GM21786 (cell line): ENCODE data around the gene CRTC3.

Experiments
- ATAC-seq: cut with Tn5 transposase; IDR thresholded peaks from one replicate; pipeline ENCODE4 v1.9.1; 2021; ENCODE audit not compliant: unreplicated experiment

The CRTC3 gene

GRCh38 chr15:90519688-90520087, 10.0 kb upstream of the CRTC3 start:
- no peak for ATAC-seq

DNA sequence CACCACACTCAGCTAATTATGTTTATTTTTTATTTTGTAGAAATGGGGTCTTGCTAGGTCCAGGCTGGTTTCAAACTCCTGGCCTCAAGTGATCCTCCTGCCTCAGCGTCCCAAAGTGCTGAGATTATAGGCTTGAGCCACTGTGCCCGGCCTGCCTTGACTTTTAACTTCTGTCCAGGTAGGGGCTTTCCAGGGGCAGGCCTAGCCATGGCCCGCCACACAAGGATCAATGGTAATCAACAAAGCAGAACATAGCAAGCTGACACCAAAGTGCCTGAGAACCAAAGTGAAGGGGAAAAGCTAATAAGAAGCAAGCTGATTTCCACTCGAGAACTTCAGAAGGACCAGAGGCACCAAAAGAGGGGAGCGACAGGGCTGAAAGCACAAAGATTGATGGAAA, 9.4 kb upstream of the CRTC3 start:
- ATAC-seq, result no peak

GRCh38 chr15:90523373-90523772, 6.3 kb upstream of the CRTC3 start:
- no peak for ATAC-seq

DNA sequence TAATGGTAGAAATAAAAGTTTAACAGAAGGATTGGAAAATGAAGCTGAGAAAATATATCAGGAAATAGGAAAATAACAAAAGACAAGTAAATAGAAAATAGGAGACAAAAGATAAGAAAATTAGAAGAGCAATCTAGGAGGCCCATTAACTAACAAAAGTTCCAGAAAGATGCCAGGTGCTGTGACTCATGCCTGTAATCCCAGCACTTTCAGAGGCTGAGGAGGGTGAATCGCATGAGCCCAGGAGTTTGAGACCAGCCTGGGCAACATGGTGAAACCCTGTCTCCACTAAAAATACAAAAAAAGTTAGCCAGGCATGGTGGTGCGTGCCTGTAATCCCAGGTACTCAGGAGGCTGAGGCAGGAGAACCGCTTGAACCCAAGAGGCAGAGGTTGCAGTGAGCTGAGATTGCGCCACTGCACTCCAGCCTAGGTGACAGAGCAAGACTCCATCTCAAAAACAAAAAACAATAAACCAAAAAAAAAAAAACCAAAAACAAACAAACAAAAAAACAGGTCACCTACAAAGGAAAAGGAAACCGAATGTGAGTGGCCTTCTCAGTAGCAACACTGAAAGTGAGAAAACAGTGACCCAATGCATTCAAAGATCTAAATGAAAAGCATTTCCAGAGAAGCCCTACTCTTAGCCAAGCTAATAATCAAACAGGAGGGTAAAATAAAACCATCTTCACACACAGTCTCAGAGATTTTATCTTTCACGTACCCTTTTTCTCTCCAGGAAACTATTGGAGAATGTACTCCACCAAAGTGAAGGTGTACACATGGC, 5.5 kb upstream of the CRTC3 start:
- peak; percentile 68 for ATAC-seq

DNA sequence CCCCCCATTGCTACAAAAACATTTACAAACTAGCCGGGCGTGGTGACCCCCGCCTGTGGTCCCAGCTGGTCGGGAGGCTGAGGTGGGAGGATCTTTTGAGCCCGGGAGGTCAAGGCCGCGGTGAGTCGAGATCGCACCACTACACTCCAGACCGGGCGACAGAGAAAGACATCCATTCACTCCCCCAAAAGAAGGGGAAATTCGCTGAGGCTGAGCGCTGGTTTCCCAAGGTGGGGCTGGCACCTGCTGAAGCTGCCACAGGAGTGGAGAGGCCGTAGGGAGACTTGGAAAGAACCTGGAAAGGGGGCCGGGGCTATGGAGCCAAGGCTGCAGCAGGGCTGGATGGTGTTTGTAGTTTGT, 732 bp upstream of the CRTC3 start:
- ATAC-seq, result no peak

- ATAC-seq, result peak; percentile 45
These were observed 728 bp downstream of the CRTC3 start for GRCh38 chr15:90530250-90531051.

DNA sequence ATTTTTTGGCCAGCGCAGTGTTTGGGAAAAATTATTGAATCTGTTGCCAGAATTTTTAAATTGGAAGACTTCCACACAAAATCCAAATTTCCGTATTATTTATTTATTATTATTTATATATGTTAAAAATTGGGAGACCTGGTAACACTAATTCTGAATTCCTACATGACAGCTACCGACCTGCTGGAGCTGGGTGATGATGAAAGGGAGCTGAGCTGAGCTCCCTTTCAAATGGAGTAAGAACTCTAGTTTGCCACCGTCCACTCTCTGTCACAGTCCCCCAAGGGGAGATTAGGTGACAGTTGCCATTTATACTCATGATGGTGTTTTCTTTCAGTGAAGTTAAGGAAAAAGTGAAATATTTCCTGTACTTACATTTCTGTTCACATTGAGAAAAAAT, 1.4 kb downstream of the CRTC3 start:
- ATAC-seq, result no peak

DNA sequence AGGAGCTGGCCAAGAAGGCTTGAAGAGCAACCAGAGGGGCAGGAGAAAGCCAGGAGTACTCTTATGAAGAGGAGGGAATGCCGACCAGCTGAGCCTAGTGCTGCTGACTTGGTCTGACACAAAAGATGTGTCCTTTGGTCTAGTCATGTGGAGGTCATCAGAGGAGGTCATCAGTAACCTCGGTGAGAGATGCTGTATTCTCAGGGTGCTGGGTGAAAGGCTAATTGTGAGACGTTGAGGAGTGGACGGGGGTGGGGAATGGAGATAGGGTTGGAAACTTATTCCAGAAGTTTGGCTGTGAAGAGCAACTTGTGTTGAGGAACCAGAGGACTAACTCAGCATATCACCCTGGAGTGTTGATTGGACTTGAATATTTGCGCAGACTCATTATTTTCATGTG, 5.5 kb downstream of the CRTC3 start:
- ATAC-seq, result no peak

DNA sequence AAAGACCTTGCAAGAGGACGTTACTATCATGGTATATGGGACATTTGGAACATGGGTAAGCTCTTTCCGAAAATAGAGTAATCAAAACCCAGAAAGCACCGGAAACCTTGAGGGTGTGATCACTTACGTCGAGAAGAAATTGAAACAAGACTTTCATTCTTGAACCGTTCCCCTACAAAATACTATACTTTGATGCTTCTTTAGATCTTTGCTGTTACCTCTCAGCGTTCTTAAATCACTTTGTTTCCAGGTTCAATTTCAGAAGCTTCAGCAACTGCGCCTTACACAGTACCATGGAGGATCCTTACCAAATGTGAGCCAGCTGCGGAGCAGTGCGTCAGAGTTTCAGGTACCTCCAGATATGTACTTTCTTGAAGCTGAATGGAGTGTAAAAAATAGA, 10.1 kb downstream of the CRTC3 start:
- ATAC-seq, result no peak

- no peak for ATAC-seq
These were observed 11.0 kb downstream of the CRTC3 start for GRCh38 chr15:90540768-90541167.

DNA sequence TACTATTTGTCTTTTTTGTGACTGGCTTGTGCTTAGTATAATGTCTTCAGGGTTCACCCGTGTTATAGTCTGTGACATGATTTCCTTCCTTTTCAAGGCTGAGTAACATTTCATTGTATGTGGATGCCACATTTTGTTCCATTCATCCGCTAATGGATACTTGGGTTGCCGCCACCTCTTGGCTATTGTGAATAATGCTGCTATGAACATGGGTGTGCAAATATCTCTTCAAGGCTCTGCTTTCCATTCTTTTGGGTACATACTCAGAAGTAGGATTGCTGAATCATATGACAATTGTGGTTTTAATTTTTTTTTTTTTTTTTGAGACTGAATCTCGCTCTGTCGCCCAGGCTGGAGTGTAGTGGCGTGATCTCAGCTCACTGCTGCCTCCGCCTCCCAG, 15.4 kb downstream of the CRTC3 start:
- ATAC-seq, result no peak

GRCh38 chr15:90547540-90547939, 17.8 kb downstream of the CRTC3 start:
- ATAC-seq, result no peak

GRCh38 chr15:90550919-90551318, 21.2 kb downstream of the CRTC3 start:
- ATAC-seq, result peak; percentile 77

- no peak for ATAC-seq
These were observed 22.6 kb downstream of the CRTC3 start for GRCh38 chr15:90552162-90552928.

GRCh38 chr15:90552929-90553211, 23.1 kb downstream of the CRTC3 start:
- ATAC-seq, result no peak

DNA sequence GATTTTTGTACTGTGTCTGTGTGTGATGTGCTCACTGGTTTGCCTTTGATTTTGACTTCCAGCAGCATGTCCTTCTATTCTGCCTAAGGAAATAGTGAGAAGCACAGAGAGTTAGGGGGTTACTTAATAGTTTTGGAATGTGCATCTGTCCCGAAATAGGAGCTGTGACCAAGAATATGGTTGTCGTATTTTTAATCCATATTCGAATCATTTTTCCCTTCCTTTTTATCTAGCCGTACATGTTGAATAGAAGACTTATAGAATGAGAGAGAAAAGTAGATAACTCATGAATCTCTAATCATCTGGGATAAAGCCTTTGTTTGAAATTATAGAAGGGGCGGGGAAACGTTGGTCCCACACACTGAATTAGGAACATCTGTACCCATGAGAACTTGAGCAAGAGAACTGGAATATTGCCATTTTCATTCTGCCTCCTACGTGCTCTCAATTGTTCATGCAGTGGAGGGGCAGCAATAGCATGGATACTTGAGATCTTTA, 23.6 kb downstream of the CRTC3 start:
- ATAC-seq, result no peak

DNA sequence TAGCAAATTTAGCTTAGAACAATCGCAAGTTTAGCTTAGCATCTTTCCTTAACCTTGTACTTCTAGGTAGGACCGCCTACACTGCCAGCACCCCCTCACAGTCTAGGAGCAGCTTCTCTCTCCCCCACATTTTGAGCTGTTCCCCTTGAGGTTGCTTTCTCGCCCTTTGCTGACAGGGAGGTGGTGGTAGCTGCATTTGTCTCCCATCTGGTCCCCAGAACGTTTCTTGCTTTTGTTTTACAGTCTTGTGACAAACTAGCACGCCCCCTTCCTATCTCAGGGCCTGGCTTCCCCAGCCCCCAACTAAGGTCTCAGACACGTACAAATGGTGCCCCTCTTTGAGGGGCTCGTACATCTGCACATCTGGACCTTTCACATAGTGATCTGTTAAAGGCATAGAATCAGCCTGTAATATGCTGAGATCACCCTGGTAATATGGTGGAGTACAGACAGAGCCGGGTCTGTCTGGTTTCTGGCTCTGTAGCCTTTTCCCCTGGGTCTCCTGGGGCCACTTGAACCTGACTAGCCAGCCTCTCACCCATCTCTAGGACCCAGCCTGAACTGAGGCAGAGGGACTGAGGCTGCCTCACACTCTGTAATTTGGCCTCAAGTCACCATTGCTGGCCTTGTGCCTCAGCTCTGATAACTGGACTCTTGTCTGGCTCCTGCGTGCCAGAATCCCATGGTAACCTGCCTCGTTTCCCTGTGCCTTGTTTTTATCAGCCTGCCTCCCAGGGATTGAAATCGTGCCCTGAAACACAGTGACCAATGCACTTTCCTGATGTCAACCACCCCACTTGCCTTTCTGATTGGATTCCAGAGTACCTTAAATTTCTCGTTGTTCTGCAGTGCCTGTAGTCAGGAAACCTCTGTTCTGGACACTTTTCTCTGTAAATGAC, 27.7 kb downstream of the CRTC3 start:
- ATAC-seq, result no peak

DNA sequence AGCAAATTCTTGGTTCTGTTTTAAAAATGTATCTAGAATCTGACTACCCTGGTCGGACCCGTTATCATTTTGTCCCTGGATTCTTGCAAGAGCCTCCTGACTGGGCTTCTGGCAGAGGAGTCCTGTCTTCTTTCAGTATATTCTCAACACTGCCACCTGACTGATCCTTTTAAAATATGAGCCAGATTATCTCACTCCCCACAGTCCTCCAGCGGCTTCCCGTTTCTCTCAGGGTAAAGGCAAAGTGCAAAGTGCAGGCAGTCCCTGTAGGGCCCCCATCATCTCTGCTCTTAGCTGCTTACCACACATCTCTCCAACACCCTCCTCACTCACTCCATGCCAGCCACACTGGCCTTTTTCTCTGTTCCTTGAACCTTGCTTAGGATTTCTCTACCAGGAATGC, 28.4 kb downstream of the CRTC3 start:
- ATAC-seq, result no peak

GRCh38 chr15:90559119-90559518, 29.4 kb downstream of the CRTC3 start:
- no peak for ATAC-seq

DNA sequence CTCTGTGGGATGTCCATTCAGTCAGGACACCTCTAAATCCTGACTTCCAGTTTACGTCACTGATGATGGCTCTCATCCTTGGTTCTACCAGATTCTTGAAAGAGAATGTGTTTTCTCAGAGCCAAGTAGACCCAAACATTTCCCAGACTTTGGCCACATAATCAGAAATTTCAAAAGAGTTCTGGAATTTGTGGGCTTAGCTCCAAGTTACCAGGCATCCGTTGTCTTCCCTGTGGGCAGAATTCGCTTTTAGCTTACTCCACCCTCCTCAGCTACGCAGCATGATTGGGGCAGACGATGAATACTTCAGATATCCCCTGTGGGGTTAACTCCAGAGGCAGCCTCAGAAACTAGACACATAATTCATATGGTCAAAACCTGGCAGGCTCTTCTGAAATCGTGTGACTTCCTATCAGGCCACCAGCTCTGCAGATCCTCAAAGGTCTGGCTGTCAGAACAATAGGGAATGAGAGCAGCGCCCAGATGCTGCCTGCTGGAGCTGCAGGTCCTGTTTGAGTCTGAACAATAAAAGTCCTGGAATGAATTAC, 30.6 kb downstream of the CRTC3 start:
- no peak for ATAC-seq
